Activated effector memory CD4-positive, alpha-beta T cell treated with Interleukin-2 at 50 U/mL for 16 hours (primary cell): ENCODE measurements around the gene OR5D16.
"Not testable (repeated sequence)": the region's sequence is repeated elsewhere in the genome, so short reads cannot be mapped to it uniquely, and the experiment has no call there.

Experiments
- DNase-seq: peaks from one replicate; pipeline ENCODE4 v3.0.0-alpha.2; 2020

Gene OR5D16

GRCh38 chr11:55838452-55838851 is at the start of gene OR5D16:
TSS of gene OR5D16 (plus strand) at chr11:55838752. CDS start at chr11:55838752, 0 bp downstream.
- DNase-seq: no peak

DNA sequence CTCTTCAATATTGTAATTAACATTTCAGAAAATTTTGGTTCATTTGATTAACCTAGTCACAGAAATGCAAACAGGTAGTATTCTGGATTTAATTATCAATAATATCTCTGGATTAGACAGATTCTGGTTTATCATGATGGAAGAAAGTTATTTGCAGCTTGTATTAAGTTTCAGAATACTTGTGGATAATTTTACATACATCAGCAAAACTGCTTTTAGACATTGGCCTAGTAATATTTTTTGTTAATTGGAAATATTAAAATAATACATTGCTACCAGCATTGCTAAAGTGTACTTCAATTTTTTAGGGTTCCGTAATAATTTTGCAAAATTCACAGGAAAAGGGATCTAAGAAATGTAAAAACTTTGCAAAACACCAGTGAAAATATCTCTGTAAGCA is 46.9 kb upstream of the OR5D16 start:
- DNase-seq: no peak

DNA sequence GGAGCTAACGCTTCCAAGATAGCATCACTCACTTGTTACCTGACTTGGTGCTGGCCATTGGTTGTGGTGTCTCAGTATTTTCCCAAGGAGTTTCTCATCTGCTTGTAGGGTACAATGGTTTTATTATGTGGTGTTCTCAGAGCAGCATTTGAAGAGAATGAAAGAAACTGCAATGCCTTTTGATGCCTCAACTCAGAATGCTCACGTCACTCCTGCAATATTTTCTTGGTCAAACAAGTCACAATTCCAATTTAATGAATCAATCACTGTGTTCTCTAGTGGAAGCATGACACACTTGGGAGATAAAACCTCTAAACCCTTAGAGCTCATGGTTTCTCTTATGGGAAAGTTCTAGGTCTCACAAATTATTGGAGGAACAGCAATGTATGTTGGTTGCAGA is 45.2 kb upstream of the OR5D16 start:
- DNase-seq: no peak

- no peak for DNase-seq
Observed at GRCh38 chr11:55795256-55795655, 43.3 kb upstream of the OR5D16 start, which contains the start of gene OR5D14. TSS of gene OR5D14 (plus strand) at chr11:55795556. CDS start at chr11:55795556, 0 bp downstream.

- no peak for DNase-seq
Observed at GRCh38 chr11:55806248-55806647, 32.3 kb upstream of the OR5D16 start.

GRCh38 chr11:55811067-55811466 is 27.5 kb upstream of the OR5D16 start, which contains the start of gene OR5L1:
TSS of gene OR5L1 (plus strand) at chr11:55811367. CDS start at chr11:55811467, 100 bp downstream.
- DNase-seq: no peak

DNA sequence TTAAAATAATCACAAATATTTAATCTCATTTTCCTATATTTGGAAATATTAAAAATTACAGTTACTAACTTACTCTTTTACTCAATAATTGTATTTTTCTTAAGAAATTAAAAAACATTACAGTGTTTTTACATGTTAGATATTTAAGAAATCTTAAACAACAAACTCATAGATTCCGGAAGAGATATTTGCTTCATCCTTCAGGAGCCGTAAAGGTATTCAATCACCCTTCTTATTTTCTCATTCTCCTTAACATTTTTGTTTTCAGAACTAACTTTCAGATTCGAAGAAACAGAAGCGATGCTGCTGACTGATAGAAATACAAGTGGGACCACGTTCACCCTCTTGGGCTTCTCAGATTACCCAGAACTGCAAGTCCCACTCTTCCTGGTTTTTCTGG is 19.2 kb upstream of the OR5D16 start, which contains the start of gene OR5D18:
OR5D18 (plus strand) TSS at position 301 of the 400 bp plus-strand sequence; CDS start at position 301, 0 bp downstream.
- no peak for DNase-seq

GRCh38 chr11:55826919-55827318 is 11.6 kb upstream of the OR5D16 start, which contains the start of gene OR5L2:
TSS of gene OR5L2 (plus strand) at chr11:55827219. CDS start at chr11:55827219, 0 bp downstream.
- DNase-seq: no peak

DNA sequence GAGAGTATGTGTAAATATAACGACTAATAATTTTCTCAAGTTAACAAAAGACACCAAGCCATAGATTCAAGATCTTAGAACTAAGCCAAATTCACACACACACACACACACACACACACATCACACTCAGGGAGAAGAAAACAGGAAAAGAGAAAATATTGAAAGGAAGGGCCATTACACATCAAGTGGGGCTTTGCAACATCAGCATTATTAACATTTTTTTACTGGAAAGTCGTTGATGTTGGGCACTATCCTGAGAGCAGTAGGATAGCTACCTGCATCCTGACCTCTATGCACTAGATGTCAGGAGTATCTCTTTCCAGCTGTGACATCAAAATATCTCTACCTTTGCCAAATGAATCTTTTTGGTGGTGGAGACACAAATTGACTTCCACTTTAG is 8.9 kb downstream of the OR5D16 start:
- DNase-seq: no peak

GRCh38 chr11:55849037-55849436 is 10.5 kb downstream of the OR5D16 start:
- no peak for DNase-seq

DNA sequence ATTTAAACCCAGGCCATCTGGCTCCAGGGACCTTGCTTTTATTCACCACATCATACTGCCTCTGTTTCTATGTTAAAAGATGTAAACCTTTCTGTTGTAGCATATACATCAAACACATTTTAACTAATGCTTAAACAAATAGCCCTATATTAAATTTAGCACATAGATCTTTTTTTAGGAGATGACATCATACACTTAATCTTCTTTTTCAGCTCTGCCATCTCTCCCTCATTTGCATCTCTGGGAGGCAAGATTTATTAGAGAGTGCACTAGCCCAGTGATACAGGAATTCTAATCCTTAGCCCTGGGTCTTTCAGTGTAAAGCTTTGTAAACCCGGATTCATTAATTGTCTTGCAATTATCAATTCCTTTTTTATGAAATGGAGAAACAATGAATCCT is 13.6 kb downstream of the OR5D16 start:
- no peak for DNase-seq

GRCh38 chr11:55854704-55855103 is 16.2 kb downstream of the OR5D16 start:
- DNase-seq: no peak

DNA sequence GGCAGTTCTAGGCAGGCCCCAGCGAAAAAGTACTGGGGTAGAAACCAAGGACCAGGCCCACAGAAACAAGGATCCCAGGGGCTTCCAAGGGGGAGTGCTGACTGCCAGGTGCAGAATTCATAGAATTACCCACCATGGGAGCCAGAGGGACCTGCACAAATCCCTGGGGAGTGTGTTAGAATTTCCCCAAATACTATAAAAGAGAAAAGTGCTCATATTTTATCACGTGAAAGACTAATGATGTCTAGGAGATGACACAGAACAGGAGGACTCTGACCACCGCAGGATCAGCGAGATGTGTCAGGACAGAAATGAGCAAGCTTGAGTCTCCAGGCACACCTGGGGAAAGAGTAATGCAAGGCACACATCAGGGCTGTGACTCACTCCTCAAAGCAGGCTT is 28.8 kb downstream of the OR5D16 start:
- not testable (repeated sequence) for DNase-seq

GRCh38 chr11:55872731-55873130 is 34.2 kb downstream of the OR5D16 start:
- not testable (repeated sequence) for DNase-seq

- not testable (repeated sequence) for DNase-seq
Observed at GRCh38 chr11:55873146-55873545, 34.6 kb downstream of the OR5D16 start.

GRCh38 chr11:55882997-55883396 is 44.4 kb downstream of the OR5D16 start, which contains the start of gene TRIM51:
TSS of gene TRIM51 (plus strand) at chr11:55883297. CDS start at chr11:55885429, 2,132 bp downstream.
- not testable (repeated sequence) for DNase-seq

DNA sequence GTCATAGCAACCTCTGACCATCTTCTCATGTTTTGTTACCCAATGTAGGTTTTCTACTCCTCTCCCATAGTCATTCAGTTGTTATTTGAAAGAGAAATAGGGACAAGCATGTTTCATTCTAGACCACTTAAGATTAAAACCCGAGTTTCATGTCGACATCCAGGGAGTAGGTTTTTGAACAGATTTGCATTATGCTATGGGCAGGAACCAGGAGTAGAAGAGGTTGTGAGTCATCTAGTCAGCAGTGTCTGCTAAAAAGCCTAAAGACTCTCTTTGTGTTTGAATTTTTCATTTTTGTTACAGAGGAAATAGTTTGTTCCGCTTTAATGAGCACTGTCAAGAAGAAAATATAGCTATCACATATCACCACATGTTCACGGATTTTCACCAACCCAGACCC is 46.4 kb downstream of the OR5D16 start:
- DNase-seq: not testable (repeated sequence)

DNA sequence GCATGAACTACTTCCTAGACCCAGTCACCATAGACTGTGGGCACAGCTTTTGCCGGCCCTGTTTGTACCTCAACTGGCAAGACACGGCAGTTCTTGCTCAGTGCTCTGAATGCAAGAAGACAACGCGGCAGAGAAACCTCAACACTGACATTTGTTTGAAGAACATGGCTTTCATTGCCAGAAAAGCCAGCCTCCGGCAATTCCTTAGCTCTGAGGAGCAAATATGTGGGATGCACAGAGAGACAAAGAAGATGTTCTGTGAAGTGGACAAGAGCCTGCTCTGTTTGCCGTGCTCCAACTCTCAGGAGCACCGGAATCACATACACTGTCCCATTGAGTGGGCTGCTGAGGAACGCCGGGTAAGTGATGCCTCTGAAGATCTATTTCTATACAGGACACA is 46.9 kb downstream of the OR5D16 start:
- DNase-seq: not testable (repeated sequence)
